T-helper 17 cell (primary cell): ENCODE data around the gene KCNG3. TPM values are rescaled to one million over a fixed set of nuclear protein-coding genes. Genes with fewer than 3 reads are reported as not detected.
A peak's percentile ranks its signal among the peaks of the same experiment; 100 is the strongest.

Source experiments
- ATAC-seq: fragments of 150-1000 bp; cut with Tn5 transposase; 2 replicates; pipeline ENCODE4 v1.10.0; 2021; ENCODE audit warnings: mild to moderate bottlenecking, moderate library complexity
- DNase-seq, 3 donors: peaks; one replicate each; pipeline versions ENCODE4 v3.0.0 to v3.0.0-alpha.2; 2020 to 2021
- H3K9me3 ChIP-seq: one replicate; pipeline ENCODE4 v1.7.0; 2013; ENCODE audit warnings: low read length, mild to moderate bottlenecking; ENCODE audit not compliant: control insufficient read depth, poor library complexity, severe bottlenecking
- H3K27ac Mint-ChIP-seq: one replicate; pipeline ENCODE4 v1.8.0; 2022; ENCODE audit warnings: mild to moderate bottlenecking, moderate library complexity, mixed read lengths
- H3K27me3 Mint-ChIP-seq: one replicate; pipeline ENCODE4 v1.8.0; 2022; ENCODE audit warnings: mixed read lengths
- H3K36me3 Mint-ChIP-seq: one replicate; pipeline ENCODE4 v1.8.0; 2022; ENCODE audit warnings: low read depth, mixed read lengths
- H3K4me1 Mint-ChIP-seq: one replicate; pipeline ENCODE4 v1.8.0; 2022; ENCODE audit warnings: mild to moderate bottlenecking, mixed read lengths
- H3K4me3 Mint-ChIP-seq: one replicate; pipeline ENCODE4 v1.8.0; 2022; ENCODE audit warnings: mild to moderate bottlenecking, moderate library complexity, mixed read lengths
- total RNA-seq, 4 donors: library from RNA in 2 of 4; stranded (reverse) in 2 of 4; gene quantifications; one replicate each; pipeline ENCODE4 v1.2.3 and lab custom pipeline; 2022 to 2026

The KCNG3 gene
- total RNA-seq, 2 donors from 2014 or later = not detected

- H3K27me3 Mint-ChIP-seq = peaks cover 15% of the 10 kb centered on the region
- no peaks in the 10 kb centered on the region for H3K9me3 ChIP-seq
- DNase-seq = no peak
- H3K36me3 Mint-ChIP-seq = no peaks in the 10 kb centered on the region
- H3K4me3 Mint-ChIP-seq = no peak overlapping the region
- ATAC-seq = no peak
- H3K4me1 Mint-ChIP-seq = no peaks in the 10 kb centered on the region
- no peak overlapping the region for H3K27ac Mint-ChIP-seq
Observed at GRCh38 chr2:42503291-42503690, 9.5 kb upstream of the KCNG3 start.

GRCh38 chr2:42498497-42498896 is 4.7 kb upstream of the KCNG3 start:
- Mint-ChIP-seq H3K4me1 (peaks cover 4% of the 10 kb centered on the region), H3K4me3 (no peak overlapping the region), H3K27ac (no peak overlapping the region), H3K27me3 (peaks cover 6% of the 10 kb centered on the region), H3K36me3 (no peaks in the 10 kb centered on the region)
- no peaks in the 10 kb centered on the region for H3K9me3 ChIP-seq
- ATAC-seq (no peak), DNase-seq (no peak)

GRCh38 chr2:42495611-42496010 is 1.8 kb upstream of the KCNG3 start:
- Mint-ChIP-seq H3K4me1 (peaks cover 4% of the 10 kb centered on the region), H3K4me3 (no peak overlapping the region), H3K27me3 (peaks cover 12% of the 10 kb centered on the region), H3K36me3 (no peaks in the 10 kb centered on the region), H3K27ac (no peak overlapping the region)
- DNase-seq (no peak), ATAC-seq (no peak)
- H3K9me3 ChIP-seq = no peaks in the 10 kb centered on the region

- DNase-seq = no peak
- ATAC-seq = no peak
- peaks cover 12% of the 10 kb centered on the region for H3K27me3 Mint-ChIP-seq
- H3K27ac Mint-ChIP-seq = peak overlapping the region; percentile 81
- H3K36me3 Mint-ChIP-seq = no peaks in the 10 kb centered on the region
- H3K9me3 ChIP-seq = no peaks in the 10 kb centered on the region
- peak overlapping the region; percentile 94 for H3K4me3 Mint-ChIP-seq
- H3K4me1 Mint-ChIP-seq = peaks cover 4% of the 10 kb centered on the region
Observed at GRCh38 chr2:42495234-42495581, 1.4 kb upstream of the KCNG3 start.

- peak; percentile 71 for ATAC-seq
- peak; percentile 36 to 60 (median 40) for DNase-seq
- Mint-ChIP-seq H3K4me3 (peak overlapping the region; percentile 94), H3K4me1 (peaks cover 4% of the 10 kb centered on the region), H3K27me3 (peaks cover 12% of the 10 kb centered on the region), H3K27ac (peak overlapping the region; percentile 81), H3K36me3 (no peaks in the 10 kb centered on the region)
- H3K9me3 ChIP-seq = no peaks in the 10 kb centered on the region
Observed at GRCh38 chr2:42494355-42495233, 812 bp upstream of the KCNG3 start.

- Mint-ChIP-seq H3K4me1 (peaks cover 4% of the 10 kb centered on the region), H3K36me3 (no peaks in the 10 kb centered on the region), H3K27me3 (peaks cover 12% of the 10 kb centered on the region), H3K27ac (no peak overlapping the region), H3K4me3 (peak overlapping the region; percentile 75)
- DNase-seq (peak; percentile 12 to 17 (median 17)), ATAC-seq (peak; percentile 9)
- H3K9me3 ChIP-seq = no peaks in the 10 kb centered on the region
Observed at GRCh38 chr2:42492691-42493467, 903 bp downstream of the KCNG3 start.

- Mint-ChIP-seq H3K27me3 (peaks cover 22% of the 10 kb centered on the region), H3K27ac (no peak overlapping the region), H3K4me3 (no peak overlapping the region), H3K4me1 (no peaks in the 10 kb centered on the region), H3K36me3 (no peaks in the 10 kb centered on the region)
- no peaks in the 10 kb centered on the region for H3K9me3 ChIP-seq
- DNase-seq (no peak), ATAC-seq (no peak)
Observed at GRCh38 chr2:42488297-42488696, 5.5 kb downstream of the KCNG3 start.

GRCh38 chr2:42486145-42486906 is 7.5 kb downstream of the KCNG3 start:
- no peaks in the 10 kb centered on the region for H3K4me1 Mint-ChIP-seq
- H3K4me3 Mint-ChIP-seq = no peak overlapping the region
- no peak for DNase-seq
- H3K27me3 Mint-ChIP-seq = peaks cover 16% of the 10 kb centered on the region
- no peaks in the 10 kb centered on the region for H3K9me3 ChIP-seq
- H3K27ac Mint-ChIP-seq = no peak overlapping the region
- H3K36me3 Mint-ChIP-seq = peaks cover 2% of the 10 kb centered on the region
- no peak for ATAC-seq

- H3K27ac Mint-ChIP-seq = no peak overlapping the region
- H3K4me3 Mint-ChIP-seq = no peak overlapping the region
- H3K27me3 Mint-ChIP-seq = peaks cover 7% of the 10 kb centered on the region
- H3K36me3 Mint-ChIP-seq = peaks cover 4% of the 10 kb centered on the region
- H3K9me3 ChIP-seq = no peaks in the 10 kb centered on the region
- no peak for DNase-seq
- no peaks in the 10 kb centered on the region for H3K4me1 Mint-ChIP-seq
- no peak for ATAC-seq
Observed at GRCh38 chr2:42480402-42480801, 13.4 kb downstream of the KCNG3 start.

GRCh38 chr2:42474765-42475454 is 18.9 kb downstream of the KCNG3 start:
- ATAC-seq (no peak), DNase-seq (no peak)
- Mint-ChIP-seq H3K27me3 (peaks cover 6% of the 10 kb centered on the region), H3K27ac (no peak overlapping the region), H3K4me1 (no peaks in the 10 kb centered on the region), H3K36me3 (peaks cover 3% of the 10 kb centered on the region), H3K4me3 (no peak overlapping the region)
- no peaks in the 10 kb centered on the region for H3K9me3 ChIP-seq

- H3K9me3 ChIP-seq = no peaks in the 10 kb centered on the region
- Mint-ChIP-seq H3K36me3 (no peaks in the 10 kb centered on the region), H3K27me3 (no peaks in the 10 kb centered on the region), H3K27ac (no peak overlapping the region), H3K4me3 (no peak overlapping the region), H3K4me1 (no peaks in the 10 kb centered on the region)
- no peak for DNase-seq
- no peak for ATAC-seq
Observed at GRCh38 chr2:42470706-42471105, 23.1 kb downstream of the KCNG3 start.

GRCh38 chr2:42464631-42465030 is 29.2 kb downstream of the KCNG3 start:
- Mint-ChIP-seq H3K4me1 (peaks cover 2% of the 10 kb centered on the region), H3K4me3 (no peak overlapping the region), H3K27ac (no peak overlapping the region), H3K36me3 (no peaks in the 10 kb centered on the region), H3K27me3 (peaks cover 14% of the 10 kb centered on the region)
- no peak for ATAC-seq
- H3K9me3 ChIP-seq = no peaks in the 10 kb centered on the region
- DNase-seq = no peak
